Cortex of kidney (tissue), 1 donor: ENCODE measurements around the gene APOC3.
"Not testable (repeated sequence)": the region's sequence is repeated elsewhere in the genome, so short reads cannot be mapped to it uniquely, and the experiment has no call there.

Source experiments
- DNase-seq: peaks from one replicate; lab custom pipeline; 2025; lab: John Stamatoyannopoulos, UW

The APOC3 gene

DNA sequence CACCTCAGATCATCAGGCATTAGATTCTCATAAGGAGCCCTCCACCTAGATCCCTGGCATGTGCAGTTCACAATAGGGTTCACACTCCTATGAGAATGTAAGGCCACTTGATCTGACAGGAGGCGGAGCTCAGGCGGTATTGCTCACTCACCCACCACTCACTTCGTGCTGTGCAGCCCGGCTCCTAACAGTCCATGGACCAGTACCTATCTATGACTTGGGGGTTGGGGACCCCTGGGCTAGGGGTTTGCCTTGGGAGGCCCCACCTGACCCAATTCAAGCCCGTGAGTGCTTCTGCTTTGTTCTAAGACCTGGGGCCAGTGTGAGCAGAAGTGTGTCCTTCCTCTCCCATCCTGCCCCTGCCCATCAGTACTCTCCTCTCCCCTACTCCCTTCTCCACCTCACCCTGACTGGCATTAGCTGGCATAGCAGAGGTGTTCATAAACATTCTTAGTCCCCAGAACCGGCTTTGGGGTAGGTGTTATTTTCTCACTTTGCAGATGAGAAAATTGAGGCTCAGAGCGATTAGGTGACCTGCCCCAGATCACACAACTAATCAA, 2.2 kb downstream of the APOC3 start:
- no peak for DNase-seq

- DNase-seq = no peak
Observed at GRCh38 chr11:116832350-116833290, 2.9 kb downstream of the APOC3 start.

GRCh38 chr11:116833491-116833815, 3.7 kb downstream of the APOC3 start:
- DNase-seq = no peak

- no peak for DNase-seq
Observed at GRCh38 chr11:116833816-116834534, 4.3 kb downstream of the APOC3 start.

DNA sequence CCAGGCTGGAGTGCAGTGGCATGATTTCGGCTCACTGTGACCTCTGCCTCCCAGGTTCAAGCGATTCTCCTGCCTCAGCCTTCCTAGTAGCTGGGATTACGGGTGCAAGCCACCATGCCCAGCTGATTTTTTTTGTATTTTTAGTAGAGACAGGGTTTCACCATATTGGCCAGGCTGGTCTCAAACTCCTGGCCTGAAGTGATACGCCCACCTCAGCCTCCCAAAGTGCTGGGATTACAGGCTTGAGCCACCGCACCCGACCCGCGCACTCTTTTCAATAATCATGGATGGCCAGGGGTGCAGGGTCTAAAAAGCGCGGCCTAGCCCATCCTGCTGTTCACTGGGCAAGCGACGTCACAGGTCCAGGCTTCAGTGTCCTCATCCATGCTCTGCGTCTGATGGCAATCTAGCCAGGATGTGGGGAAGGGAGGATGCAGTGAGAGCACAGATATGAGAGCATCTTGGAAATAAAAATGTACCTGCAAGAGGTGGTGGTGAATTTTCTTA, 4.9 kb downstream of the APOC3 start:
- DNase-seq = not testable (repeated sequence)

DNA sequence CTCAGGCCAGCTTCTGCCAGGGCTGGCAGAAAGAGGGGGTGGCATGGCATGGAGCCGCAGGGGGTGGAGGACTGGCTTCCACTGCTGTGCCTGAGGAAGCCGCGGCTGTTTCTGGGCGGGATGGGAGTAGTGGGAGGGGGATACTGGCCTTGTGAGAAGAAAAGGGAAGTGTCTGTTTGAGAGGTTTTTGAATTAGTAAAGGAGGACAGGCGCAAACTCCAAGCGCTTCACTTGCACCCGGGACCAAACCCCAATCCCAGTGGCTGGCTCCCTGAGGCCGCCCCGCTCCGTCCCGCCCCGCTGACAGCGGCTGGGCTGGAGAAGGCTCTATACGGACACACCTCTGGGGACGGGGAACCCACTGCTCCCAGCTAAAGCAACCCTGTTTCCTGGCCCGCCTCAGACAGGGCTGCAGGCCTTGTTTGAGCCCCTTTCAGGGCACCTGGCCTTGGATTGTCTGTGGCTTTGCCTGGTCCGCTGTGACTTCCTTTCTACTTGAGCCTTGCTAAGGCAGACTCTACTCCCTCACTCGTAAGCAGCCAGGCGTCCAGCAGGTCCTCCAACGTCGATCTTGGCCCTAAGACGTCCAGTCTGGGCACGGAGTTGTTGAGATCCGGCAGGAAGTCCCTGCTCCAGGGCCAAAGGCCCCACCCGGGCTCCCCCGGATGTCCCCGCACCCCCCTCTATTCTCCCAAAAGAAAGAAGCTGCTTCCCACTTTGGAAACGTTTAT, 5.5 kb downstream of the APOC3 start:
- DNase-seq = no peak

GRCh38 chr11:116835791-116836631, 6.3 kb downstream of the APOC3 start:
- peak; percentile 67 for DNase-seq

GRCh38 chr11:116836632-116836991, 6.9 kb downstream of the APOC3 start:
- no peak for DNase-seq

GRCh38 chr11:116837231-116838091, 7.8 kb downstream of the APOC3 start, which contains the start of gene APOA1:
TSS of gene APOA1 (minus strand) at chr11:116837622. CDS start at chr11:116837387, 235 bp downstream.
- no peak for DNase-seq

DNA sequence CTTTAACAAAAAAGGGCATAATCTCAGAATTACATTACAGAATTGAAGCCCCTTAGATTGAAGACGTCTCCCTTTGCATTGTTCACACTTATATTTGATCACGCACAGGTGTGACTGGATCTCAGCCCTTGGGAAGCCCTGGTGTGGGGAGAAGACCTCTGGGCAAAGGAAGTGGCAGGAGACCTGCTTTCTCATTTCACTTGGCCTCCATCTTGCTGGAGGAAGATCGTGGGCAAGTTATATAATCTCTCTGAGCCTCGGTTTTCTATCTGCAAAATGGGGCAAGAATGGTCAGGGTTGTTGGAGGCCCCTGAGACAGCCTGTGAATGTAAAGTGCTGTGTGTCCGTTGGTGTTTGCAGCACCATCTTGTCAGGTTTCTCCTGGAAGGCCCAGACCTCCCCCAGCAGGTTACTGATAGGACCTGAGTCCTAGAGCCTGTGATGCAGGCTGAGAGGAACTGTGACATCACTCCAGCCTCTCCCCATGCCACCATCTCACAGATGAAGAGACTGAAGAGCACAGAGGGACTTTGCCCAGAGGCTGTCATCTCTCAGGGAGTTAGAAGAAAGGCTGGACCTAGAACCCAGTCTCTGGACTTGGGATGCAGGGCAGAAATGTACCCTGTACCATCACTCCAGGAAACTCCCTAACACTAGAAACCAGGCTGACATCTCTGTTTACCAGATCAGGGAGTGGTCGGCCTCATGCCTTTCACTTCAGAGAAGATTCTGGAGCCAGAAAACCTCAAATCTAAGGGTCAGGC, 8.8 kb downstream of the APOC3 start:
- no peak for DNase-seq

DNA sequence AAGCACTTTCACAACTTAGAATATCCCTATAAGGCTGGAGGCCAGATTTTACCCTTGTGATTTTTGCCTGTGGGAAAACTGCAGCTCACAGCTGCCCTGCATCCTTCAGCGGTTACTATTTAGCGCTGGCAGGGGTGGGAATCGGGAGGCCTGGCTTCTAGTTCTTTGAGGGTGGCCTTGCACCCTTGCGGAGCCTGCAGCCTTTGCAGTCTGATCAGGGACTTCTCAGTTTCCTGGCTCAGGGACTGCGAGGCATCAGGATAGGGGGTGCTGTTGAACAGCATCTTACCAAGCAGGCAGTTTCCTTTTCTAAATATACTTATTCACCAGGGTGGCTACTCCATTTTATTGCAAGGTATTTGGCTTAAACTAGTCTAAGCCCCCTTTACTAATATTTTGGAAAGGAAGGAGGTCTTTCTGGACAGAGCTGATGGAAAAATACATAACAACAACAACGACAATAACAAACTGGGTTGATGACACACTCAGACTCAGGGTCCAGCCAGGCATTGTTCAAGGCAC, 10.6 kb downstream of the APOC3 start:
- DNase-seq = no peak

DNA sequence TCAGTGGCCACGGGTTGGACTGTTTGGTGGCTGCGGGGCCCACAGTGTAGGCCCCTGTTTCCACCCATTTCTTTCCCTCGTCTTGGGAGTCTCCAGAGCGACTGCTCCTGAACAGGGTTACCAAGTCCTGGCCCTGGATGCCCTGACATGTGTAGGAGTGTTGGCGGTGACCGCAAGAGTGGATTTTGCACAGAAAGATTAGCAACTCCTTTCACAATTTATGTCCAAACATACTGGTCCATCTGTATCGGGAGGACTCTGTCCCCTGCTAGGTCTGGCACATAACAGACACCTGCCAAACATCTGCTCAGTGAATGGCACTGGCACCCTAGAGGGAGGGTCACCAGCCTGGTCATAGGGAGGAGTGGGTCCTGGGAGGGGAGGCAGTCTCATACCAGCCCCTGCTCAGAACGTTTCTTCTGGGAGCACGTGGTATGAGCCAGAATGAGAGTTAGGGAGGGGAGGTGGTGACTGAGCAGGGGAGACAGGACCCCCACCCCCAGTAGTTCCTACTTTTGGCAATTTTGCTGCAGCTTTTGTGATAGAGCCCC, 11.1 kb downstream of the APOC3 start:
- no peak for DNase-seq

DNA sequence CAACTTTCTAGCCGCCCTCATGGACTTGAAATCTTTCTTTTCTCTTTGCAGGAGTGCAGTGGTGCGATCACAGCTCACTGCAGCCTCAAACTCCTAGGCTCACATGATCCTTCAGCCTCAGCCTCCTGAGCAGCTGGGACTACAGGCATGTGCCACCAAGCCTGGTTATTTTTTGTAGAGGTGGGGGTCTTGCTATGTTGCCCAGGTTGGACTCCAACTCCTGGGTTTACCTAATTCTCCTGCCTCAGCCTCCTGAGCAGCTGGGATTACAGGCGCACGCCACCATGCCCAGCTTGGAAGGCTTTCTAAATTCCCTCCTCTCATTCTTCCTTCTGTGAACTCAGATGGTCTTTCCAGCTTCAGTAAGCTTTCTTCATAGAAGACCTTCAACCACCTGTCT, 12.4 kb downstream of the APOC3 start:
- no peak for DNase-seq

- DNase-seq = no peak
Observed at GRCh38 chr11:116842909-116843308, 13.2 kb downstream of the APOC3 start.

GRCh38 chr11:116843661-116844060, 14.0 kb downstream of the APOC3 start:
- no peak for DNase-seq

GRCh38 chr11:116844722-116845121, 15.0 kb downstream of the APOC3 start:
- DNase-seq = no peak

DNA sequence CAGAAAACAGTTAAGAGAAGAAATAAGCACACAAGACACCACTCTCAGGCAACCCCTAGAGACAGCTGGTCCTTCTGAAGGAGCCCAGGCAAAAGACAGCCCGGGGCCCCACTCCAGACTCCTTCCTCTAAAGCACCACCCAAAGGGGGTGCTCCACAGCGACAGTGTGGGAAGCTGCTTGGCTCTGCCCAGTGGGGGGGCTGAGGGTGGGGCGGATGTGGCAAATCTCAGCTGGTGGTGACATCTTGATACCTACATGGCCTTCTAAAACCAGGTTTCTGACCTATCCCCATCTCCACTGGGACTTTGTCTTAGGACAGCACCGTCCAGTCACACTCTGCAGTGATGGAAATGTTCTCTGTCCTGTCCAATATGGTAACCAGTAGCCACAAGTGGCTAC, 17.9 kb downstream of the APOC3 start:
- DNase-seq = no peak

DNA sequence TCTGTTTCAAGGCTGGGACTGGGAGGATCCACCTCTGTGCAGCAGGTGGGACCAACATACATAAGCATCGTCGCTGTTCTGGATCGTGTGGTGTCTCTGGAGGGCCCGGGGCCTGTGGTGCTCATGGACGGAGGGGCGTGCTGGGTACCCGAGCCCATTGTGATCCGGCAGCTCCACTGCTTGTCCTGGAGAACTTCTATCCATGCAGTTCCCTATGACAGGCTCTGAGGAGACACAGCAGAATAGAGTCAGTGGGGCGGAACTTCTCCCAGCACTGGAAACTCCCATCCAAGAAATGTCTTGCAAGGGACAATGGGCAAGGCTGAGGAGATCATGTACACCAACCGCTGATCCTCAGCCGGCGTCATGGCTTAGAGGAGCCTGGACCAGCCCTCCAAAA, 19.4 kb downstream of the APOC3 start:
- DNase-seq = no peak

DNA sequence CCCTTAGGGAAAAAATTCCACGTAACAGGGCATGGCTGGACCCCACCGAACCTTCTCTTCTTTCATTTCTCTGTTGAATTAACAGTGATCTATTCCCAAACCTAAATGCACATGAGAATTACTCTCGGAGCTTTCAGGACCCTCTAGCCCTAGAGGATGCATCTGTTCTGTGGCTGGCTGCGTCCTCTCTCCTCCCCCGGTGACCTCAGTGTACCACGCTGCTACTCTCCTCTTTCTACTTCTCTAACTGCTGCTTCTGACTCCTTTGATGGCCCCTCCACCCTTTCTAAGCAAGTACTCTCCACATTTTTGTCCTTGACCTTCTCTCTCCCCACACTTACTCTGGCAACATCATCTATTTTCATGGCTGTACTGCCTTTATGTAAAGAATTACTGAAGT, 19.8 kb downstream of the APOC3 start:
- no peak for DNase-seq
